Activated CD4-positive, alpha-beta T cell treated with anti-CD3 and anti-CD28 coated beads for 24 hours (primary cell): ENCODE results near the gene POLDIP2.

Source experiments
- DNase-seq, 2 donors: peaks; one replicate each; pipeline ENCODE4 v3.0.0-alpha.2; 2020; ENCODE audit warnings: low read depth in 2 of 2

POLDIP2 gene

DNA sequence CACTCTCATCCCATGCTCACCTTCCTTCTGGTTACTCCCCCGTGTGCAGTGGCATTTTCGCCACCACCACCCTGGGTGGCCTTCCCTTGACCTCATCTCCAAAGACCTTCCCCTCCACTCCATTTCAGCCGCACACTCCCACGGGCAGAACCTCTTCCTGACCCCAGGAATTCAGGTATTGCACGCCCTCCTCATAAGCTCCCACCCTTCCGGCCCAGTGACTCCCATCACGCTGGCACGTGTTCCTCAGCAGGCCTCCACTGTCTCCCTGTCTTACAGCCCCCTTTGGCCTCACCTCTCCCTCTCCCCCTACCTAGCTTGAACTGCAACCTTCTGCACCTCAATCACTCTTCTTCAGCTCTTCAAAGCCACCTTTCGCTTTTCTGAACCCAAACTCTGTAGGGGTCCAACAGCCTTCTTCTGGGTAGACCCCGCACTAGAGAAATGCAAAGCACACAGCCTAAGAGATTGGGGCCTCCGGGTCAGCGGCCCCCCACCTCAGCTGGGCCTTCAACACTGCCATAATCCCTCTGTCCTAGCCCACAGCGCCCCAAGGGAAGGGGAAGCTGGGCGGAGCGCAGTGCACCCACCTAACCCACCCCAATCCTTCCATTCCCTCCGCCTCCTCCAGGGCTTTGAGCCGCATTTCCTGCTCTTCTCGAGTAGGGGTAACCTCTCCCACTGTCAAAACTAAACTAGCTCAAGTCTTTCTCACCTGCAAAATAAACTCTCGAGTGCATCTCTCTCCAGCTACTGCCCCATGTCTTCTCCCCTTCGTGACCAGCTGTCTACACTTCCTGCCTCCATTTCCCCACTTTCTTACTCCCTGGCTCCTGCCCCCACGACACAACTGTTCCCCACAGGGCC, 40.0 kb downstream of the POLDIP2 start:
- DNase-seq: no peak

DNA sequence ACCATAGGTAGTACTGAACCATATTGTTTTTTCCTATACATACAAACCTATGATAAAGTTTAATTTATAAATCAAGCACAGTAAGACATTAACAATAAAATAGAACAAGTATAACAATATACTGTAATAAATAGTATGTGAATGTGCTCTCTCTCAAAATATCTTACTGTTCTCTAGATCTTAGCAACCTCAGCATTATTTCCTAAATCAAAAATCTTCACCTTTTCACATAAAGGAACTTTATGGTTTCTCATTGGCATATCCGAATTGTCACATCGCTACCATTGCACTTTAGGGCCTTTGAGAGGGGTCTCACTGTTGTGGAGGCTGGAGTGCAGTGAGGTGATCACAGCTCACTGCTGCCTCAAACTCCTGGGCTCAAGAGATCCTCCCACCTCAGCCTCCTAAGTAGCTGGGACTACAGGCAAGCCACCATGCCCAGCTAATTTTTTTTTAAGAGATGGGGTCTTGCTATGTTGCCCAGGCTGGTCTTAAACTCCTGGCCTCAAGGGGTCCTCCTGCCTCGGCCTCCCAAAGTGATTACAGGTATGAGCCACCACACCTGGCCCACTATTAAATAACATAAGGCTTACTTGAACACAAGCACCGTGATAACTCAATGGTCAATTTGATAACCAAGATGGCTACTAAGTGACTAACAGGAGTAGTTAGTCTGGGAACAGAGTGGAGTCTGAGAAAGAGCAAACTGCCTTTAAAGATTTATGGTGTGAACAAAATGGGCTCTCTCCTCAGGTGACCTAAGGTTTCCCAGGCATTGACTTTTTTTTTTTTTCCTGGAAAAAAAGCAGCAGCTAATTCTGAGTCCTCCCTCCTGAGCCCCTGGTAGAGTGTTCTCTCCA, 41.3 kb downstream of the POLDIP2 start:
- no peak for DNase-seq

DNA sequence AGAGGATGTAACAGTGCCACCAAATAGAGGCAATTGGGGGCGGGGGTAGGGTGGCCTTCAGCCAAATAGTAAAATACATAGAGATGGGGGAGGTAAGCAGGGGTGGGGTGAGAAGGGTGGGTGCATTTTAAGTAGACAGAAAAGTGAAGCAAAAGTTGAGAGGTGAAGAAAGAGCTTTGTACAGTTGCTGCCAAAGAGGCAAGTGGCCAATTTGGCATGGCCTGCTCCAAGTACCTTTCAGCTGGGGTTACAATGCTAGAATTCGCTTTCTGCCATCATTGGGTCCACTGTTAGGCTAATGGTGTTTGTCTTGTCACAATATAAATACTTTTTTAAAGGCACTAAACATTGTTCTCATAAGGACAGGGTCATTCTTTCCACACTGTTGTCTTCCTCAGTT, 43.5 kb downstream of the POLDIP2 start:
- DNase-seq: no peak

DNA sequence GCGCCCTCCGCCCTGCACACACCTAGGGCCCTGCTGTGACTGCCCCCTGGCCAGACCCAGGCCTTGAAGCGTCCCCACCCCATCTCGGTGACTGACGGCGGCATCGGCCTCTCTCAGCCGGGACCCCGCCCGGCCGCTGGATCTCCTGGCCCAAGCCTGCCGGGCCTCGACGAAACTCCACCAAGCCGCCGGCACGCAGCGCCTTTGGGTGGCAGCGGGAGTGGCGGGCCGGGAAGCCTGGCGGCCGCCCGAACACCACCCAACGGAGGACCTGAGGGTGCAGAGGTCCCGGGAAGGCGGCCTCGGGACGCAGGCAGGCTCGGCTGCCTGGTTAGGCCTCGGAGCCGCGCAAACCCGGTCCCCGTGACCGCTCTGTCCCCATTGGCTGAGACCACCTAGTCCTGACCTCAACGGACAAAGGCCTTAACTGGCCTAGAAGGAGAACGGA, 50.3 kb downstream of the POLDIP2 start:
- DNase-seq: no peak

DNA sequence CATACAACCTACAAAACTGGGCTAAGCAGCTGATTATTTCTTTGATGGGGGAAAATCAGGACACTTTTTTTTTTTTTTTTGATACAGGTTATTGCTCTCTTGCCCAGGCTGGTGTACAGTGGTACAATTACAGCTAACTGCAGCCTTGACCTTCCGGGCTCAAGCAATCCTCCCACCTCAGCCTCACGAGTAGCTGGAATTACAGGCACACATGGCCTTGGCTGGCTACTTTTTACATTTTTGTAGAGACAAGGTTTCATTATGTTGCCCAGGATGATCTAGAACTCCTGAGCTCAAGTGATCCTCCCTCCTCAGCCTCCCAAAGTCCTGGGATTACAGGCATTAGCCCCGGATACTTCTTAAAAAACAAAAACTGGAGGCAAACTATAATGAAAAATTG, 58.9 kb downstream of the POLDIP2 start:
- DNase-seq: no peak
